Activated CD8-positive, alpha-beta T cell treated with anti-CD3 and anti-CD28 coated beads for 36 hours (primary cell): Measurements from ENCODE around the gene CPNE6. TPM values are rescaled to one million over a fixed set of nuclear protein-coding genes. Genes with fewer than 3 reads are reported as not detected.

ENCODE experiments used
- ATAC-seq: fragments of 200-7000 bp; cut with Tn5 transposase; one replicate; pipeline ENCODE4 v1.10.0; 2021; ENCODE audit warnings: mild to moderate bottlenecking, moderate library complexity
- CTCF ChIA-PET: fragments of 350-600 bp; sonication (Branson Sonifier 250); formaldehyde crosslinking; loops from one replicate; lab custom pipeline; 2021; ENCODE audit warnings: antibody characterized with exemption; lab: Charles Lee
- POLR2A ChIA-PET: fragments of 350-600 bp; sonication (Branson Sonifier 250); formaldehyde crosslinking; loops from one replicate; lab custom pipeline; 2021; ENCODE audit warnings: antibody characterized with exemption; lab: Charles Lee
- DNase-seq: peaks from one replicate; pipeline ENCODE4 v3.0.0-alpha.2; 2020
- H3K27ac Mint-ChIP-seq: one replicate; pipeline ENCODE4 v1.8.0; 2021; ENCODE audit warnings: mild to moderate bottlenecking, mixed read lengths
- H3K27me3 Mint-ChIP-seq: one replicate; pipeline ENCODE4 v1.8.0; 2021; ENCODE audit warnings: mixed read lengths
- H3K36me3 Mint-ChIP-seq: one replicate; pipeline ENCODE4 v1.8.0; 2021; ENCODE audit warnings: low read depth, mixed read lengths
- H3K4me1 Mint-ChIP-seq: one replicate; pipeline ENCODE4 v1.8.0; 2021; ENCODE audit warnings: low read depth, mixed read lengths
- H3K4me3 Mint-ChIP-seq: one replicate; pipeline ENCODE4 v1.8.0; 2021; ENCODE audit warnings: mild to moderate bottlenecking, moderate library complexity, mixed read lengths
- H3K9me3 Mint-ChIP-seq: one replicate; pipeline ENCODE4 v1.8.0; 2021; ENCODE audit warnings: mixed read lengths
- intact Hi-C: fragments of 100-400 bp; cut with micrococcal nuclease; formaldehyde crosslinking; loops from one replicate; pipeline ENCODE4 v1.10.0; 2022
- total RNA-seq, 2 experiments: library from RNA; stranded (reverse); gene quantifications; one replicate each; pipeline ENCODE4 v1.2.3, GENCODE V29; 2021
- TF ChIP-seq, protein P1 (sequence below): fragments of 200-600 bp; IDR thresholded peaks from one replicate; pipeline ENCODE4 v1.8.0; 2022; ENCODE audit warnings: antibody characterized with exemption, mild to moderate bottlenecking

Gene CPNE6
- total RNA-seq, 2 experiments from 2014 or later, result not detected

DNA sequence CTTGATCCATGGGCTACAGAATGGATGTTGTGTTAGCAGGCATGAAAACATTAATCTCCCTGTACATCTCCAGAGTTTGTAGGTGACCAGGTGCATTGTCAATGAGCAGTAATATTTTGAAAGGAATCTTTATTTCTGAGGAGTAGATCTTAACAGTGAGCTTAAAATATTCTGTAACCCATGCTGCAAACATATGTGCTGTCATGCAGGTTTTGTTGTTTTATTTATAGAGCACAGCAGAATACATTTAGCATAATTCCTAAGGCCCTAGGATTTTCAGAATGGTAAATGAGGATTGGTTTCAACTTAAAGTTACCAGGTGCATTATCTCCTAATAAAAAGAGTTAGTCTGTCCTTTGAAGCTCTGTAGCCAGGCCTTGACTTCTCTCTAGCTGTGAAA is 55.6 kb downstream of the CPNE6 start:
- ChIA-PET POLR2A (interaction anchor here (0.5 to 4.2 kb wide), 5 partner anchors 8 to 38 kb away, joined by 3 to 30 read pairs (median 4); partner anchors contain the start of genes DCAF11, NRL and PSME1), CTCF (interaction anchor here (1.0 to 3.5 kb wide), 5 partner anchors 10 to 115 kb away, joined by 3 to 10 read pairs (median 6); partner anchors contain the start of genes IRF9 and TINF2)
- TF ChIP-seq, protein P1, sequence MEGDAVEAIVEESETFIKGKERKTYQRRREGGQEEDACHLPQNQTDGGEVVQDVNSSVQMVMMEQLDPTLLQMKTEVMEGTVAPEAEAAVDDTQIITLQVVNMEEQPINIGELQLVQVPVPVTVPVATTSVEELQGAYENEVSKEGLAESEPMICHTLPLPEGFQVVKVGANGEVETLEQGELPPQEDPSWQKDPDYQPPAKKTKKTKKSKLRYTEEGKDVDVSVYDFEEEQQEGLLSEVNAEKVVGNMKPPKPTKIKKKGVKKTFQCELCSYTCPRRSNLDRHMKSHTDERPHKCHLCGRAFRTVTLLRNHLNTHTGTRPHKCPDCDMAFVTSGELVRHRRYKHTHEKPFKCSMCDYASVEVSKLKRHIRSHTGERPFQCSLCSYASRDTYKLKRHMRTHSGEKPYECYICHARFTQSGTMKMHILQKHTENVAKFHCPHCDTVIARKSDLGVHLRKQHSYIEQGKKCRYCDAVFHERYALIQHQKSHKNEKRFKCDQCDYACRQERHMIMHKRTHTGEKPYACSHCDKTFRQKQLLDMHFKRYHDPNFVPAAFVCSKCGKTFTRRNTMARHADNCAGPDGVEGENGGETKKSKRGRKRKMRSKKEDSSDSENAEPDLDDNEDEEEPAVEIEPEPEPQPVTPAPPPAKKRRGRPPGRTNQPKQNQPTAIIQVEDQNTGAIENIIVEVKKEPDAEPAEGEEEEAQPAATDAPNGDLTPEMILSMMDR, result no peak
- H3K9me3 Mint-ChIP-seq, result no peaks in the 10 kb centered on the region
- DNase-seq, result no peak
- no peak for ATAC-seq
- H3K27ac Mint-ChIP-seq, result no peak overlapping the region
- H3K27me3 Mint-ChIP-seq, result no peaks in the 10 kb centered on the region
- intact Hi-C loops, result no loop called here
- peaks cover 5% of the 10 kb centered on the region for H3K4me1 Mint-ChIP-seq
- H3K36me3 Mint-ChIP-seq, result peaks cover 6% of the 10 kb centered on the region
- no peak overlapping the region for H3K4me3 Mint-ChIP-seq

DNA sequence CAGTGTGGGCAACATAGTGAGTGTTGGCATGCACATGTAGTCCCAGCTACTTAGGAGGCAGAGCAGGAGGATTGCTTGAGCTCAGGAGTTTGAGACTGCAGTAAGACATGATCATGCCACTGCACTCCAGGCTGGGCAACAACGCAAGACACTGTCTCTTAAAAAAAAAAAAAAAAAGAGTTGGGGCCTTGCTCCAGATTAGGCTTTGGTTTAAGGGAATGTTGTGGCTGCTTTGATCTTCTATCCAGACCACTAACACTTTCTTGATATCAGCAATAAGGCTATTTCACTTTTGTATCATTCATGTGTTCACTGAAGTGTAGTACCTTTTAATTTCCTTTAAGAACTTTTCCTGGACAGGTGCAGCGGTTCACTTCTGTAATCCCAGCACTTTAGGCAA is 56.3 kb downstream of the CPNE6 start:
- CTCF ChIA-PET, result interaction anchor here (1.0 to 3.5 kb wide), 4 partner anchors 11 to 114 kb away, joined by 3 to 10 read pairs (median 4); partner anchors contain the start of genes IRF9 and TINF2
- H3K27me3 Mint-ChIP-seq, result no peaks in the 10 kb centered on the region
- TF ChIP-seq, protein P1, result no peak

More for the DNA sequence above, 56.3 kb downstream of the CPNE6 start:
- ATAC-seq (no peak), DNase-seq (no peak)
- Mint-ChIP-seq H3K4me3 (no peak overlapping the region), H3K9me3 (no peaks in the 10 kb centered on the region), H3K4me1 (peaks cover 12% of the 10 kb centered on the region), H3K27ac (no peak overlapping the region), H3K36me3 (peaks cover 6% of the 10 kb centered on the region)
- intact Hi-C loops, result no loop called here
- POLR2A ChIA-PET, result interaction anchor here (1.0 to 3.5 kb wide), 2 partner anchors 9 to 14 kb away, joined by 4 to 11 read pairs; partner anchors contain the start of genes DCAF11 and NRL

Other genes with a start within 250 kb of the CPNE6 start
- 10 to 100 TPM; 19.9 to 21.7 TPM for gene DHRS4, start 117.8 kb upstream of the CPNE6 start, total RNA-seq
- 10 to 100 TPM; 20.8 to 24.3 TPM for gene DHRS4L2, start 82.6 kb upstream of the CPNE6 start, total RNA-seq
- under 1 TPM; 0.63 to 0.83 TPM for gene CARMIL3, start 19.6 kb upstream of the CPNE6 start, total RNA-seq
- 10 to 100 TPM; 90.3 to 93.1 TPM for gene PCK2, start 22.7 kb downstream of the CPNE6 start, total RNA-seq
- gene DCAF11, start 43.2 kb downstream of the CPNE6 start, total RNA-seq, result 10 to 100 TPM; 59.9 to 63.9 TPM
- 1 to 10 TPM; 1.8 to 2.5 TPM for gene NRL, start 43.4 kb downstream of the CPNE6 start, total RNA-seq
- gene FITM1, start 59.1 kb downstream of the CPNE6 start, total RNA-seq, result under 1 TPM; 0.56 to 0.69 TPM
- gene PSME1, start 64.6 kb downstream of the CPNE6 start, total RNA-seq, result 100 to 1,000 TPM; 451 to 460 TPM
- gene EMC9, start 70.0 kb downstream of the CPNE6 start, total RNA-seq, result 10 to 100 TPM; 39.0 to 39.9 TPM
- gene PSME2, start 75.0 kb downstream of the CPNE6 start, total RNA-seq, result 100 to 1,000 TPM; 440 TPM
- 10 to 100 TPM; 71.6 to 75.0 TPM for gene RNF31, start 75.9 kb downstream of the CPNE6 start, total RNA-seq
- gene IRF9, start 89.7 kb downstream of the CPNE6 start, total RNA-seq, result 100 to 1,000 TPM; 112 to 118 TPM
- 10 to 100 TPM; 25.0 to 32.9 TPM for gene REC8, start 100.5 kb downstream of the CPNE6 start, total RNA-seq
- 100 to 1,000 TPM in 1 of 2 experiments, 10 to 100 TPM in 1; 98.4 to 102 TPM for gene IPO4, start 117.3 kb downstream of the CPNE6 start, total RNA-seq
- gene TM9SF1, start 123.9 kb downstream of the CPNE6 start, total RNA-seq, result 10 to 100 TPM; 16.3 to 18.0 TPM
- gene TSSK4, start 134.1 kb downstream of the CPNE6 start, total RNA-seq, result under 1 TPM in 1 of 2 experiments, not detected in 1; 0.18 TPM
- 10 to 100 TPM; 55.6 to 61.8 TPM for gene CHMP4A, start 141.9 kb downstream of the CPNE6 start, total RNA-seq
- gene MDP1, start 144.5 kb downstream of the CPNE6 start, total RNA-seq, result 10 to 100 TPM; 11.2 to 11.3 TPM
- gene NEDD8, start 160.8 kb downstream of the CPNE6 start, total RNA-seq, result 100 to 1,000 TPM; 167 to 172 TPM
- 10 to 100 TPM; 45.6 to 49.3 TPM for gene GMPR2, start 161.4 kb downstream of the CPNE6 start, total RNA-seq
- 10 to 100 TPM; 77.4 to 84.9 TPM for gene TINF2, start 171.1 kb downstream of the CPNE6 start, total RNA-seq
- 1 to 10 TPM; 3.0 to 3.1 TPM for gene TGM1, start 191.6 kb downstream of the CPNE6 start, total RNA-seq
- gene RABGGTA, start 200.0 kb downstream of the CPNE6 start, total RNA-seq, result 10 to 100 TPM; 37.6 to 42.7 TPM
- gene DHRS1, start 228.2 kb downstream of the CPNE6 start, total RNA-seq, result 10 to 100 TPM; 11.9 to 13.6 TPM
- gene NOP9, start 228.3 kb downstream of the CPNE6 start, total RNA-seq, result 10 to 100 TPM; 33.5 to 33.6 TPM
- gene CIDEB, start 236.4 kb downstream of the CPNE6 start, total RNA-seq, result 10 to 100 TPM; 12.1 to 13.6 TPM
- gene LTB4R2, start 238.6 kb downstream of the CPNE6 start, total RNA-seq, result 10 to 100 TPM in 1 of 2 experiments, 1 to 10 TPM in 1; 9.6 to 12.0 TPM
- 10 to 100 TPM; 11.6 to 11.7 TPM for gene LTB4R, start 239.9 kb downstream of the CPNE6 start, total RNA-seq